Measurements from ENCODE around the gene GPRIN1. TPM values are rescaled to one million over a fixed set of nuclear protein-coding genes. Genes with fewer than 3 reads are reported as not detected.

The GPRIN1 gene
- total and polyA plus RNA-seq, 2 donors (not counting 1 experiment from before 2014, with no cell fraction given): 0.72 to 2.1 TPM

- peaks cover 35 to 66% of the 10 kb centered on the region in 2 donors for H3K4me1 ChIP-seq (ENCODE audit: control insufficient read depth in 2 of 2, insufficient read depth in 2 of 2, low read length in 2 of 2)
- intact Hi-C loops (cut with micrococcal nuclease): no loop called here
- no peaks in the 10 kb centered on the region for H3K27me3 Mint-ChIP-seq
- peak overlapping the region; percentile 59 for H3K27ac Mint-ChIP-seq
- peaks cover 63% of the 10 kb centered on the region for H3K4me1 Mint-ChIP-seq
- no peak for TF ChIP-seq CTCF (IDR thresholded peaks at IDR 0.05)
- TF ChIP-seq EZH2 (IDR thresholded peaks at IDR 0.05; ENCODE audit: borderline replicate concordance, insufficient read depth, low read depth, low read length, poor library complexity, severe bottlenecking): no peak
- ChIA-PET CTCF (interaction anchor here (6.8 kb wide), 1 partner anchor 11 kb away, joined by 76 read pairs; no protein-coding TSS in a partner anchor), POLR2A (interaction anchor here (0.6 to 1.0 kb wide), 2 partner anchors 69 to 200 kb away, joined by 3 to 5 read pairs; partner anchors contain the start of gene FAF2)
- ATAC-seq (ENCODE audit: low read depth) (no peak), DNase-seq (no peak)
- peak overlapping the region; percentile 92 for H3K4me3 Mint-ChIP-seq
- H3K9ac ChIP-seq (ENCODE audit: low read length): no peak overlapping the region
- no peak overlapping the region for H2AFZ ChIP-seq (ENCODE audit: insufficient read depth, low read depth, low read length, poor library complexity, severe bottlenecking)
- H3K27me3 ChIP-seq (replicated peaks in 1 of 4; ENCODE audit: control extremely low read depth in 1 of 4, control insufficient read depth in 3 of 4, insufficient read depth in 4 of 4, low read length in 3 of 4): no peaks in the 10 kb centered on the region
- H3K27ac ChIP-seq (ENCODE audit: low read length in 2 of 2): no peak overlapping the region
- H3K79me2 ChIP-seq (ENCODE audit: control insufficient read depth, insufficient read depth, low read length): peaks cover 14% of the 10 kb centered on the region
- H3K9me3 Mint-ChIP-seq (ENCODE audit: insufficient read depth): no peaks in the 10 kb centered on the region
- H3K36me3 ChIP-seq (replicated peaks in 1 of 2; ENCODE audit: control extremely low read depth in 1 of 2, control insufficient read depth in 1 of 2, extremely low read depth in 1 of 2, insufficient read depth in 2 of 2, low read length in 1 of 2): peaks cover 0 to 5% of the 10 kb centered on the region in 2 experiments
- peak overlapping the region; percentile 92 for H3K4me2 ChIP-seq (replicated peaks; ENCODE audit: low read depth, low read length, poor library complexity, severe bottlenecking)
- H4K20me1 ChIP-seq (ENCODE audit: control insufficient read depth, insufficient read depth, low read length, poor library complexity, severe bottlenecking): no peaks in the 10 kb centered on the region
- no peaks in the 10 kb centered on the region for H3K9me3 ChIP-seq (ENCODE audit: control extremely low read depth in 1 of 3, control insufficient read depth in 2 of 3, insufficient read depth in 1 of 3, low read length in 2 of 3)
- 80% methylated on average over 10 of the region's 15 CpGs for WGBS (ENCODE audit: insufficient coverage)
- no peak overlapping the region for H3K4me3 ChIP-seq (ENCODE audit: control extremely low read depth in 1 of 5, extremely low read depth in 1 of 5, insufficient read depth in 1 of 5, low read depth in 2 of 5, low read length in 4 of 5)
These were observed 38.7 kb upstream of the GPRIN1 start for GRCh38 chr5:176648474-176649194.

Data from B cell (primary cell).